Spleen (tissue), 7 donors: Measurements from ENCODE around the gene PCBP3.

Experiments used
- CTCF ChIP-seq, 11 experiments: fragments of 200-600 bp in 7 of 11; fragments of 450-650 bp in 4 of 11; sonication (generic) in 4 of 11; IDR thresholded peaks in 8 of 11; conservative IDR thresholded peaks in 3 of 11; 1 replicate in 7 of 11; 2 replicates in 4 of 11; pipeline versions ENCODE4 v1.4.0 to v1.8.0; 2016 to 2021; ENCODE audit warnings: antibody characterized with exemption in 11 of 11, inconsistent platforms in 4 of 11, mild to moderate bottlenecking in 1 of 11
- POLR2A ChIP-seq, 3 donors: fragments of 450-650 bp; IDR thresholded peaks; one replicate each; pipeline ENCODE4 v1.5.1; 2017; ENCODE audit warnings: antibody characterized with exemption in 3 of 3, mild to moderate bottlenecking in 1 of 3
- donor health status: DM: no; HTN: no; CAD: no; lungs with moderate emphysema.
- donor health status: DM: no; HTN: no; CAD: no.
- donor health status: DM: no; HTN: no; CAD: no.

- TF ChIP-seq POLR2A (IDR thresholded peaks at IDR 0.05): no peak
- TF ChIP-seq CTCF (IDR thresholded peaks at IDR 0.05 in 8 of 11, conservative IDR thresholded peaks at IDR 0.05 in 3 of 11): no peak
Observed at GRCh38 chr21:45816794-45817193, 173.3 kb downstream of the PCBP3 start.
